ENCODE measurements around the gene ARFGAP2.
"Not testable (repeated sequence)": the region's sequence is repeated elsewhere in the genome, so short reads cannot be mapped to it uniquely, and the experiment has no call there.

The ARFGAP2 gene

GRCh38 chr11:47176328-47177228, at the start of gene ARFGAP2:
Gene ARFGAP2 (minus strand): TSS chr11:47176879. CDS start chr11:47176853, 26 bp downstream.
- peak; percentile 59 for DNase-seq

- no peak for DNase-seq
Measured at GRCh38 chr11:47225552-47226400, 49.1 kb upstream of the ARFGAP2 start.

- no peak for DNase-seq
Measured at GRCh38 chr11:47222696-47223095, 46.0 kb upstream of the ARFGAP2 start.

- no peak for DNase-seq
Measured at GRCh38 chr11:47220401-47220821, 43.7 kb upstream of the ARFGAP2 start.

- no peak for DNase-seq
Measured at GRCh38 chr11:47216121-47216798, 39.6 kb upstream of the ARFGAP2 start.

- no peak for DNase-seq
Measured at GRCh38 chr11:47215366-47215910, 38.8 kb upstream of the ARFGAP2 start.

- peak; percentile 60 for DNase-seq
Measured at GRCh38 chr11:47213950-47214565, 37.4 kb upstream of the ARFGAP2 start.

GRCh38 chr11:47212938-47213337, 36.3 kb upstream of the ARFGAP2 start:
- no peak for DNase-seq

- no peak for DNase-seq
Measured at GRCh38 chr11:47208628-47209027, 31.9 kb upstream of the ARFGAP2 start.

GRCh38 chr11:47208008-47208552, 31.4 kb upstream of the ARFGAP2 start:
- DNase-seq: not testable (repeated sequence)

- no peak for DNase-seq
Measured at GRCh38 chr11:47207459-47207858, 30.8 kb upstream of the ARFGAP2 start.

- DNase-seq: not testable (repeated sequence)
Measured at GRCh38 chr11:47206577-47206976, 29.9 kb upstream of the ARFGAP2 start.

- DNase-seq: no peak
Measured at GRCh38 chr11:47204637-47204989, 27.9 kb upstream of the ARFGAP2 start.

GRCh38 chr11:47202576-47202975, 25.9 kb upstream of the ARFGAP2 start:
- no peak for DNase-seq

- no peak for DNase-seq
Measured at GRCh38 chr11:47201015-47201414, 24.3 kb upstream of the ARFGAP2 start.

- DNase-seq: not testable (repeated sequence)
Measured at GRCh38 chr11:47198161-47198560, 21.5 kb upstream of the ARFGAP2 start.

GRCh38 chr11:47192111-47192510, 15.4 kb upstream of the ARFGAP2 start:
- no peak for DNase-seq

- not testable (repeated sequence) for DNase-seq
Measured at GRCh38 chr11:47191137-47191536, 14.5 kb upstream of the ARFGAP2 start.

GRCh38 chr11:47189100-47189834, 12.6 kb upstream of the ARFGAP2 start:
- no peak for DNase-seq

GRCh38 chr11:47188259-47188658, 11.6 kb upstream of the ARFGAP2 start:
- DNase-seq: no peak

GRCh38 chr11:47187723-47188122, 11.0 kb upstream of the ARFGAP2 start:
- DNase-seq: no peak
